Neural cell (in vitro differentiated cells): ENCODE data around the gene CCL15.

Experiments used
- POLR2AphosphoS5 ChIP-seq: IDR thresholded peaks from 2 replicates; pipeline ENCODE4 v1.6.1; 2012
- TF ChIP-seq, protein P1 (sequence below): fragments of 450-650 bp; IDR thresholded peaks from 2 replicates; pipeline ENCODE4 v1.5.1; 2014; ENCODE audit warnings: antibody characterized with exemption, mild to moderate bottlenecking, moderate library complexity; ENCODE audit not compliant: poor library complexity, severe bottlenecking

- no peak for TF ChIP-seq POLR2AphosphoS5
- TF ChIP-seq, protein P1, sequence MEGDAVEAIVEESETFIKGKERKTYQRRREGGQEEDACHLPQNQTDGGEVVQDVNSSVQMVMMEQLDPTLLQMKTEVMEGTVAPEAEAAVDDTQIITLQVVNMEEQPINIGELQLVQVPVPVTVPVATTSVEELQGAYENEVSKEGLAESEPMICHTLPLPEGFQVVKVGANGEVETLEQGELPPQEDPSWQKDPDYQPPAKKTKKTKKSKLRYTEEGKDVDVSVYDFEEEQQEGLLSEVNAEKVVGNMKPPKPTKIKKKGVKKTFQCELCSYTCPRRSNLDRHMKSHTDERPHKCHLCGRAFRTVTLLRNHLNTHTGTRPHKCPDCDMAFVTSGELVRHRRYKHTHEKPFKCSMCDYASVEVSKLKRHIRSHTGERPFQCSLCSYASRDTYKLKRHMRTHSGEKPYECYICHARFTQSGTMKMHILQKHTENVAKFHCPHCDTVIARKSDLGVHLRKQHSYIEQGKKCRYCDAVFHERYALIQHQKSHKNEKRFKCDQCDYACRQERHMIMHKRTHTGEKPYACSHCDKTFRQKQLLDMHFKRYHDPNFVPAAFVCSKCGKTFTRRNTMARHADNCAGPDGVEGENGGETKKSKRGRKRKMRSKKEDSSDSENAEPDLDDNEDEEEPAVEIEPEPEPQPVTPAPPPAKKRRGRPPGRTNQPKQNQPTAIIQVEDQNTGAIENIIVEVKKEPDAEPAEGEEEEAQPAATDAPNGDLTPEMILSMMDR: no peak
Observed at GRCh38 chr17:36024106-36024869, 22.9 kb upstream of the CCL15 start.
